Measurements from ENCODE around the gene RFT1.

The RFT1 gene

GRCh38 chr3:53150247-53151085 lies 20.2 kb upstream of the RFT1 start:
- Histone ChIP-seq H3K36me3 (ENCODE audit: control insufficient read depth in 2 of 2, insufficient read depth in 1 of 2, low read length in 2 of 2) (no peaks in the 10 kb centered on the region), H3K4me3 (ENCODE audit: low read depth, low read length) (no peak overlapping the region), H3K4me1 (ENCODE audit: control insufficient read depth, insufficient read depth, low read length) (no peaks in the 10 kb centered on the region), H3K9me3 (ENCODE audit: control insufficient read depth, insufficient read depth, low read depth, low read length) (no peaks in the 10 kb centered on the region), H3K27ac (ENCODE audit: extremely low read depth, low read depth, low read length) (no peak overlapping the region)
- TF ChIP-seq EGR2 (tag by site-specific recombination; IDR thresholded peaks at IDR 0.05; ENCODE audit: low read depth) = 0 out of 2 replicates have a peak, but pooled peaks have one; percentile 11
- TF ChIP-seq ZNF23 (tag by site-specific recombination; IDR thresholded peaks at IDR 0.05; ENCODE audit: borderline replicate concordance) = no peak
- TF ChIP-seq ZNF549 (tag by site-specific recombination; IDR thresholded peaks at IDR 0.05) = no peak
- TF ChIP-seq ZNF707 (tag by site-specific recombination; IDR thresholded peaks at IDR 0.05) = no peak
- POLR2A ChIA-PET = no interaction called here
- CTCF ChIA-PET = interaction anchor here (1.1 to 1.2 kb wide), 2 partner anchors 36 to 46 kb away, joined by 3 read pairs; no protein-coding TSS in a partner anchor

GRCh38 chr3:53149699-53150098 lies 19.5 kb upstream of the RFT1 start:
- no peaks in the 10 kb centered on the region for H3K4me1 ChIP-seq (ENCODE audit: control insufficient read depth, insufficient read depth, low read length)

More at GRCh38 chr3:53149699-53150098, 19.5 kb upstream of the RFT1 start:
- Histone ChIP-seq H3K27ac (ENCODE audit: extremely low read depth, low read depth, low read length) (no peak overlapping the region), H3K9me3 (ENCODE audit: control insufficient read depth, insufficient read depth, low read depth, low read length) (no peaks in the 10 kb centered on the region), H3K36me3 (ENCODE audit: control insufficient read depth in 2 of 2, insufficient read depth in 1 of 2, low read length in 2 of 2) (no peaks in the 10 kb centered on the region), H3K4me3 (ENCODE audit: low read depth, low read length) (no peak overlapping the region)
- POLR2A ChIA-PET = no interaction called here
- TF ChIP-seq ZNF366 (tag by site-specific recombination; conservative IDR thresholded peaks at IDR 0.05) (no peak), ZNF26 (tag by site-specific recombination; IDR thresholded peaks at IDR 0.05) (no peak), ZNF23 (tag by site-specific recombination; IDR thresholded peaks at IDR 0.05; ENCODE audit: borderline replicate concordance) (no peak), GLIS2 (tag by site-specific recombination; IDR thresholded peaks at IDR 0.05) (no peak), YY1 (tag by site-specific recombination; IDR thresholded peaks at IDR 0.05) (no peak), ZFP41 (tag by site-specific recombination; IDR thresholded peaks at IDR 0.05; ENCODE audit: borderline replicate concordance) (no peak), ZNF132 (tag by site-specific recombination; IDR thresholded peaks at IDR 0.05; ENCODE audit: borderline replicate concordance) (no peak), ZNF398 (tag by site-specific recombination; IDR thresholded peaks at IDR 0.05) (no peak), ZNF211 (tag by site-specific recombination; IDR thresholded peaks at IDR 0.05; ENCODE audit: low read depth) (no peak), ZBTB26 (tag by site-specific recombination; optimal IDR thresholded peaks at IDR 0.05) (no peak), ZNF654 (tag by site-specific recombination; IDR thresholded peaks at IDR 0.05; ENCODE audit: low read depth) (no peak), ZBTB44 (tag by site-specific recombination; IDR thresholded peaks at IDR 0.05) (no peak), ZNF677 (tag by site-specific recombination; IDR thresholded peaks at IDR 0.05) (no peak), ZNF670 (tag by site-specific recombination; IDR thresholded peaks at IDR 0.05; ENCODE audit: low read depth) (no peak), ZNF133 (tag by site-specific recombination; IDR thresholded peaks at IDR 0.05) (no peak), SP3 (tag by site-specific recombination; IDR thresholded peaks at IDR 0.05) (no peak), ZNF114 (tag by site-specific recombination; IDR thresholded peaks at IDR 0.05) (no peak), ZNF473 (tag by site-specific recombination; IDR thresholded peaks at IDR 0.05) (no peak)
- CTCF ChIA-PET = interaction anchor here (1.1 kb wide), 1 partner anchor 35 kb away, joined by 3 read pairs; no protein-coding TSS in a partner anchor
